Cardiac fibroblast (primary cell): Measurements from ENCODE around the gene NUDT14.

Experiments
- DNase-seq, 2 donors: peaks; one replicate each; pipeline versions ENCODE4 v3.0.0 to v3.0.0-alpha.2; 2010; ENCODE audit warnings: low read depth in 2 of 2
- H3K4me3 ChIP-seq, 2 donors: replicated peaks in 1 of 2; 1 replicate in 1 of 2; 2 replicates in 1 of 2; pipeline ENCODE4 v1.5.1; 2011; ENCODE audit warnings: low read depth in 2 of 2, low read length in 2 of 2, mild to moderate bottlenecking in 2 of 2, moderate library complexity in 1 of 2
- TF ChIP-seq, protein P1 (sequence below): IDR thresholded peaks from one replicate; pipeline ENCODE4 v1.5.1; 2011; ENCODE audit warnings: low read depth, mild to moderate bottlenecking, low read length, inconsistent platforms

Gene NUDT14

DNA sequence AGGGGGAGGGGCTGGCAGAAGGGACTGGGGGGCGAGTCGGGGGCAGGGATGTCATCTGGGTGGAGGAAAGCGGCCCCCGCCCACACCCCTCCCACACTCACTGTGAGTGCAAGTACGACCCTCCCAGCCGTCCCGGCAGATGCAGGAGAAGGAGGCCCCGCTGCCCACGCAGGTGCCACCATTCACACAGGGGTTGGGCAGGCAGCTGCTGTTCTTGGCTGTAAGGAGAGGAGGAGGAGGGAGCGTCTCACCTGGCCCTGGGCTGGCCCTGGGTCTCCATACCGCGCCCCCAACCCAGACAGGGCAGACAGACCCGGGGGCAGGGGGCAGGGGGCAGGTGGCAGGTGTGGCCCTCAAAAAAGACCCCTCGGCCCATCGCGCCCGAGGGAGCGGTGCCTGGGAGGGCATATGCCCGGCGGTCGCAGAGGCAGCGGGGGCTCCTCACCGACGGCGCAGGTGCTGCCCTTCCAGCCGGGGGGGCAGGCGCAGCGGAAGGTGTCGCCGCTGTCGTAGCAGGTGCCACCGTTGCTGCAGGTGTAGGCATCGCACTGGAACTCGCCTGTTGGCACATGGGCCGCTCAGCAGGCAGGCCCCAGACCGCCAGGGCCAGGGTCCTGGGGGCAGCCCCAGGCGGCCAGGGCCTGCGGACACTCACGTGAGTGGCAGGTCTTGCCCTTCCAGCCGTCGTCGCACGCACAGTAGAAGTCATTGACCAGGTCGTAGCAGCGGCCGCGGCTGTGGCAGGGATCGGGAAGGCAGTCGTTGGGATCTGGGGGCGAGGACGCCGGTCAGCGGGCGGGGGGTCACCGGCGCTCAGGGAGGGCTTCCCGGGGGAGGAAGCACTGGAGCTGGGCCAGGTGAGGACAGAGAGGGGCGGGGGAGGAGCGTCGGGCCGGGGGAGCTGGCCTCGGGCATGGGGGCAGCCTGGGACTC lies 33.2 kb downstream of the NUDT14 start:
- TF ChIP-seq, protein P1, sequence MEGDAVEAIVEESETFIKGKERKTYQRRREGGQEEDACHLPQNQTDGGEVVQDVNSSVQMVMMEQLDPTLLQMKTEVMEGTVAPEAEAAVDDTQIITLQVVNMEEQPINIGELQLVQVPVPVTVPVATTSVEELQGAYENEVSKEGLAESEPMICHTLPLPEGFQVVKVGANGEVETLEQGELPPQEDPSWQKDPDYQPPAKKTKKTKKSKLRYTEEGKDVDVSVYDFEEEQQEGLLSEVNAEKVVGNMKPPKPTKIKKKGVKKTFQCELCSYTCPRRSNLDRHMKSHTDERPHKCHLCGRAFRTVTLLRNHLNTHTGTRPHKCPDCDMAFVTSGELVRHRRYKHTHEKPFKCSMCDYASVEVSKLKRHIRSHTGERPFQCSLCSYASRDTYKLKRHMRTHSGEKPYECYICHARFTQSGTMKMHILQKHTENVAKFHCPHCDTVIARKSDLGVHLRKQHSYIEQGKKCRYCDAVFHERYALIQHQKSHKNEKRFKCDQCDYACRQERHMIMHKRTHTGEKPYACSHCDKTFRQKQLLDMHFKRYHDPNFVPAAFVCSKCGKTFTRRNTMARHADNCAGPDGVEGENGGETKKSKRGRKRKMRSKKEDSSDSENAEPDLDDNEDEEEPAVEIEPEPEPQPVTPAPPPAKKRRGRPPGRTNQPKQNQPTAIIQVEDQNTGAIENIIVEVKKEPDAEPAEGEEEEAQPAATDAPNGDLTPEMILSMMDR: no peak
- DNase-seq: no peak
- no peak overlapping the region for H3K4me3 ChIP-seq

DNA sequence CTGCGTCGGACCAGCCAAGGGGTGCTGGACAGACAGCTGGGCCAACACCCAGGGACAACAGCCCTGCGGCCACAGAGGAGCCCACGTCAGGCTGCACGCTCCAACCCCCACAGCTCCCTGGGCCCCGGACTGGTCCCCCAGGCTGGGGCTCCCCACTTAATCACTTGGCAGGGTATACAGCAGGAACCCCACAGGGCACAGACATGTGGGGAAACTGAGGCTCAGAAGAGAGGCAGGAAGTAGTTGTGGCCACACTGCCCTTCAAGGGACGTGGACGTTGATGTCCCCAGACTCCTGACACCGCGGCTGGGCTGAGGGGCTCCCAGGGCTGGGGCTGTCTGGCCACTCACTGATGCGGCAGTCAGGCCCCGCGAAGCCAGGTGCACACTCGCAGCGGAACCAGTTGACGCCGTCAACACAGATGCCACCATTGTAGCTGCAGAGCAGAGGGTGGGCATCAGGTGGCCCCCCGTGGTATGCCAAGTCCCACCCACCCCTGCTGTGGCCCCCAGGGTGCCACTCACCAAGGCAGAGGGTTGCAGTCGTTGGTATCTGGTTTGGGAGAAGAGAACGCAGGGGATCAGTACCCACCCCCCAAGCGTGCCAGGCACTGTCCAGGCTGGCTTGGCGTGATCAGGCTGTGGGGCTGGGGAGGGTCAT lies 34.0 kb downstream of the NUDT14 start:
- no peak overlapping the region for H3K4me3 ChIP-seq
- TF ChIP-seq, protein P1: no peak
- no peak for DNase-seq

GRCh38 chr14:105146181-105146975 lies 34.7 kb downstream of the NUDT14 start:
- DNase-seq: no peak
- TF ChIP-seq, protein P1: no peak
- no peak overlapping the region for H3K4me3 ChIP-seq

GRCh38 chr14:105145381-105146180 lies 35.5 kb downstream of the NUDT14 start:
- TF ChIP-seq, protein P1: no peak
- H3K4me3 ChIP-seq: no peak overlapping the region
- no peak for DNase-seq

DNA sequence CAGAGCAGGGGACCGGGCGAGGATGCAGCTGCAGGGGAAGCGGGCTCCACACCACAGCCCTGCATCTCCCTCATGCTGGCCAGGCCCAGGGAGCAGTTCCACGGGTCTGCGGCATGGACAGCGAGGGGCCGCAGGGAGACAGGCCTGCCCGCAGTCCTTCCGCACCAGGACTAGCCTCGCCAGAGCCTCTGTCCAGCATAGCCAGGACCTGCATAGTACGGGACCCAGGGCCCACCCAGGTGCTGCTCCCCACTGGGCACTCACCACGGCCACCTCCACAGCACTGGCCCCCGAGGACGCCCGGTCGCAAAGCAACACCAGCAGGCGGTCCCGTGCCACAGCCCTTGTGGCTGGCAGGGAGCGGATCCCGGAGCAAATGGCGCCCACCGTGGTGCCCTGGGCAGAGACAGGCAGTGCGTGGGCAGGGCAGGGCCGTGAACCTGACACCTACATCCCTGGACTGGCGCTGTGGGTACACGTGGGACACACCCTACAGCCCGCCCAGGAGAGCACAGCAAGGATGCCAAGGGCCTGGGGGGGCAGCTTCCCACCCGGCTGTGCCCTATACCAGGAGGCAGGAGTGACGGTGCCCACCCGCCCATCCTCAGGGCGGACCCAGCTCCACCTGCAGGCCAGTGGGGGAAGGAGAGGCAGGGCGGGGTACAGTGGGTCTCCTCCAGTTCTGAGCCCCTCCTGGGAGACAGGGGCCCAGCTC lies 36.3 kb downstream of the NUDT14 start:
- TF ChIP-seq, protein P1: no peak
- no peak overlapping the region for H3K4me3 ChIP-seq
- DNase-seq: no peak
